ENCODE data around the gene PPM1B. TPM values are rescaled to one million over a fixed set of nuclear protein-coding genes. Genes with fewer than 3 reads are reported as not detected.

PPM1B gene
- total and polyA plus RNA-seq, 2 of the 8 experiments (the other 6 are each of a cell fraction or from before 2014, with no cell fraction given), result 43.6 to 126 TPM

- no peak for TF ChIP-seq CHD7 (IDR thresholded peaks at IDR 0.05; ENCODE audit: insufficient replicate concordance, low read length)
- no peak for TF ChIP-seq MAFK (IDR thresholded peaks at IDR 0.05; ENCODE audit: low read depth, low read length)
- TF ChIP-seq SAP30 (IDR thresholded peaks at IDR 0.05; ENCODE audit: insufficient read depth, insufficient replicate concordance, low read length), result no peak
- TF ChIP-seq CHD1 (IDR thresholded peaks at IDR 0.05; ENCODE audit: low read depth, low read length), result no peak
- TF ChIP-seq KDM4A (IDR thresholded peaks at IDR 0.05; ENCODE audit: low read depth, low read length, severe bottlenecking), result no peak
- no peak for TF ChIP-seq EZH2 (IDR thresholded peaks at IDR 0.05; ENCODE audit: low read depth, low read length, severe bottlenecking)
Observed at GRCh38 chr2:44230378-44230777, 61.7 kb downstream of the PPM1B start (continued).
